Prostate gland (tissue), 2 donors: Measurements from ENCODE around the gene SMOC1.

Experiments used
- CTCF ChIP-seq, 4 experiments: fragments of 200-600 bp in 2 of 4; fragments of 450-650 bp in 2 of 4; sonication (generic) in 2 of 4; IDR thresholded peaks; 1 replicate in 3 of 4; 2 replicates in 1 of 4; pipeline ENCODE4 v1.5.1; 2016 to 2019; ENCODE audit warnings: antibody characterized with exemption in 4 of 4, mild to moderate bottlenecking in 2 of 4, moderate library complexity in 2 of 4
- POLR2A ChIP-seq: fragments of 450-650 bp; IDR thresholded peaks from one replicate; pipeline ENCODE4 v1.6.1; 2016; ENCODE audit warnings: antibody characterized with exemption, mild to moderate bottlenecking

DNA sequence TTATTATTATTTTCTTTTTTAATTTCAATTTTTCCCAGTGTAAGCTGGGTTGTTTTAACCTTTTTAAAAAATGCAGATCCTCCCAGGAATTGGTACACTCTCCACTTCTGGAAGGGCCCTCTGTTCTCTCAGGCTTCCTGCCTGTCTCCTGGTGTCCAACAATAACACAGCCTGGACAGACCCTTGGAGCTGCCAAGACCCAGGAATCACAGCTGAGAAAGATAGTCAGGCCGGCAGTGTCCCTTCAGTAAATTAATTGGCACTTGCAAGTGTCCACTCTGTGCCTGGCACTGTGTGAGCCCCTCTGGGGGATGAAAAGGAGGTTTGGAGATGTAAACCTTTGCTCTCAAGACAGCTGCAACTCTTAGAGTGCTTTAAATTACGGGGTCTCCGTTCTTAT is 113.3 kb downstream of the SMOC1 start:
- TF ChIP-seq POLR2A (no peak), CTCF (IDR thresholded peaks at IDR 0.05) (no peak)
